Measurements from ENCODE around the gene RAB14. TPM values are rescaled to one million over a fixed set of nuclear protein-coding genes. Genes with fewer than 3 reads are reported as not detected.

The RAB14 gene
- polyA plus RNA-seq (ENCODE audit: insufficient read depth in 1 of 5, insufficient read length in 5 of 5, low replicate concordance in 1 of 5): 10 to 100 TPM; 76.2 to 95.6 (median 87.0) TPM
- long read RNA-seq, donor 1, full-length matches to known transcripts: 52 of 63 reads
- long read RNA-seq, donor 1, partial matches to known transcripts: 11 of 63 reads
- long read RNA-seq, donor 1, other reads (novel, unspliced or antisense): 0 of 63 reads
- long read RNA-seq, donor 2, full-length matches to known transcripts: 22 of 22 reads
- long read RNA-seq, donor 2, partial matches to known transcripts: 0 of 22 reads
- long read RNA-seq, donor 2, other reads (novel, unspliced or antisense): 0 of 22 reads
- long read RNA-seq, donor 3, full-length matches to known transcripts: 23 of 23 reads
- long read RNA-seq, donor 3, partial matches to known transcripts: 0 of 23 reads
- long read RNA-seq, donor 3, other reads (novel, unspliced or antisense): 0 of 23 reads
- long read RNA-seq, donor 4, full-length matches to known transcripts: 22 of 22 reads
- long read RNA-seq, donor 4, partial matches to known transcripts: 0 of 22 reads
- long read RNA-seq, donor 4, other reads (novel, unspliced or antisense): 0 of 22 reads
- long read RNA-seq, donor 5, full-length matches to known transcripts: 47 of 47 reads
- long read RNA-seq, donor 5, partial matches to known transcripts: 0 of 47 reads
- long read RNA-seq, donor 5, other reads (novel, unspliced or antisense): 0 of 47 reads
- long read RNA-seq, donor 6, full-length matches to known transcripts: 51 of 181 reads
- long read RNA-seq, donor 6, partial matches to known transcripts: 118 of 181 reads
- long read RNA-seq, donor 6, other reads (novel, unspliced or antisense): 12 of 181 reads
- long read RNA-seq, donor 7, full-length matches to known transcripts: 42 of 42 reads
- long read RNA-seq, donor 7, partial matches to known transcripts: 0 of 42 reads
- long read RNA-seq, donor 7, other reads (novel, unspliced or antisense): 0 of 42 reads
- long read RNA-seq, donor 8, full-length matches to known transcripts: 17 of 52 reads
- long read RNA-seq, donor 8, partial matches to known transcripts: 35 of 52 reads
- long read RNA-seq, donor 8, other reads (novel, unspliced or antisense): 0 of 52 reads

GRCh38 chr9:121201738-121202533 is at the start of gene RAB14:
RAB14 (minus strand) TSS chr9:121201869; CDS start chr9:121193412, 8,457 bp downstream.
- DNase-seq: peak; percentile 99

GRCh38 chr9:121249563-121249962 is 47.9 kb upstream of the RAB14 start:
- DNase-seq: no peak

- DNase-seq: no peak
Measured at GRCh38 chr9:121246821-121247561, 45.3 kb upstream of the RAB14 start.

GRCh38 chr9:121242959-121243346 is 41.3 kb upstream of the RAB14 start:
- DNase-seq: no peak

GRCh38 chr9:121242219-121242958 is 40.7 kb upstream of the RAB14 start:
- no peak for DNase-seq

- DNase-seq: no peak
Measured at GRCh38 chr9:121240472-121241135, 38.9 kb upstream of the RAB14 start.

GRCh38 chr9:121239851-121240250 is 38.2 kb upstream of the RAB14 start:
- DNase-seq: no peak

GRCh38 chr9:121239071-121239470 is 37.4 kb upstream of the RAB14 start:
- DNase-seq: no peak

GRCh38 chr9:121237916-121238315 is 36.2 kb upstream of the RAB14 start:
- no peak for DNase-seq

GRCh38 chr9:121235512-121235911 is 33.8 kb upstream of the RAB14 start:
- DNase-seq: no peak

GRCh38 chr9:121234832-121235161 is 33.1 kb upstream of the RAB14 start:
- no peak for DNase-seq

- no peak for DNase-seq
Measured at GRCh38 chr9:121233906-121234831, 32.5 kb upstream of the RAB14 start.

- no peak for DNase-seq
Measured at GRCh38 chr9:121232251-121232650, 30.6 kb upstream of the RAB14 start.

- DNase-seq: no peak
Measured at GRCh38 chr9:121230256-121230655, 28.6 kb upstream of the RAB14 start.

GRCh38 chr9:121227862-121228261 is 26.2 kb upstream of the RAB14 start:
- no peak for DNase-seq

GRCh38 chr9:121226175-121226574 is 24.5 kb upstream of the RAB14 start:
- no peak for DNase-seq

GRCh38 chr9:121225240-121225639 is 23.6 kb upstream of the RAB14 start:
- no peak for DNase-seq

- no peak for DNase-seq
Measured at GRCh38 chr9:121222524-121223171, 21.0 kb upstream of the RAB14 start.

Data from right lung (tissue), 10 donors.